Ovary (tissue), 9 donors: ENCODE results near the gene ZDHHC23. TPM values are rescaled to one million over a fixed set of nuclear protein-coding genes. Genes with fewer than 3 reads are reported as not detected.

Experiments used
- DNase-seq, 5 donors: peaks; one replicate each; pipeline ENCODE4 v3.0.0-alpha.2; 2019 to 2020
- H3K27ac ChIP-seq, 2 donors: fragments of 200-600 bp; one replicate each; pipeline versions ENCODE4 v1.5.1 to v1.8.0; 2019 to 2022
- H3K27me3 ChIP-seq: fragments of 200-600 bp; one replicate; pipeline ENCODE4 v1.8.0; 2022
- H3K36me3 ChIP-seq: fragments of 200-600 bp; sonication (generic); one replicate; pipeline ENCODE4 v1.5.1; 2019
- H3K4me1 ChIP-seq: one replicate; pipeline ENCODE4 v1.8.1; 2013; ENCODE audit warnings: mild to moderate bottlenecking, moderate library complexity; ENCODE audit not compliant: insufficient read depth
- H3K4me3 ChIP-seq: fragments of 200-600 bp; sonication (generic); one replicate; pipeline ENCODE4 v1.5.1; 2017
- H3K9me3 ChIP-seq, 2 donors: fragments of 200-600 bp in 1 of 2; sonication (generic) in 1 of 2; one replicate each; pipeline versions ENCODE4 v1.5.1 to v1.8.1; 2013 to 2019; ENCODE audit warnings: mild to moderate bottlenecking in 1 of 2, moderate library complexity in 1 of 2
- CTCF ChIP-seq, 3 donors: fragments of 450-650 bp in 2 of 3; fragments of 200-600 bp in 1 of 3; IDR thresholded peaks; one replicate each; pipeline versions ENCODE4 v1.5.1 to v1.8.0; 2016 to 2022; ENCODE audit warnings: antibody characterized with exemption in 3 of 3, mild to moderate bottlenecking in 1 of 3
- EP300 ChIP-seq: sonication (generic); formaldehyde crosslinking; IDR thresholded peaks from one replicate; pipeline ENCODE4 v1.6.1; 2017; ENCODE audit warnings: antibody characterized with exemption
- POLR2A ChIP-seq: fragments of 450-650 bp; IDR thresholded peaks from one replicate; pipeline ENCODE4 v1.6.1; 2017; ENCODE audit warnings: antibody characterized with exemption, mild to moderate bottlenecking, moderate library complexity
- WGBS, 3 donors: extraction: QIAGEN DNeasy Blood & Tissue Kit in 1 of 3; methylation state at CpG; one replicate each; pipeline versions ENCODE4 v1.1.5 to v1.1.7; 2013 to 2017; 5-methylcytosine and 5-hydroxymethylcytosine counted together
- intact Hi-C, 4 donors: fragments of 100-400 bp; cut with DNase I; formaldehyde crosslinking; loops; one replicate each; pipeline versions ENCODE4 v1.11.0 to v1.15.1; 2022 to 2023
- polyA plus RNA-seq, 2 donors: library from polyadenylated mRNA; stranded (reverse); fragments of 200-250 nt in 1 of 2; fragments of 350-450 nt in 1 of 2; fragmentation: Illumina TruSeq in 1 of 2; extraction: RNeasy Lipid Tissue Mini Kit (QIAGEN cat#74804) in 1 of 2; gene quantifications; one replicate each; pipeline ENCODE4 v1.2.3, GENCODE V29; 2013 to 2014
- total RNA-seq, 7 donors: library from RNA; depleted of rRNA in 2 of 7; stranded (reverse); fragments of >200 nt in 2 of 7; fragmentation: NEBNext Ultra II Directional in 3 of 7; extraction: Animal tissue kit (Norgen Biotek cat#: 25700) in 3 of 7; gene quantifications; one replicate each; pipeline versions ENCODE4 v1.1.0 to v1.2.4, GENCODE V29; 2016 to 2023
- donor health status: DM: no; HTN: no; CAD: no; lungs with moderate emphysema.
- donor health status: DM: no; HTN: no; CAD: no.
- donor health status: Bipolar disorder and iron deficiency.
- donor health status: DM: yes; HTN: yes; CAD: no.
- donor health status: DM: no; HTN: no; CAD: no.
- donor health status: DM: yes; HTN: yes; CAD: no.

ZDHHC23 gene
- total and polyA plus RNA-seq, 9 donors, result 0.80 to 6.7 (median 2.9) TPM

- no peaks in the 10 kb centered on the region for H3K9me3 ChIP-seq
- H3K4me3 ChIP-seq, result no peak overlapping the region
- TF ChIP-seq POLR2A (no peak), CTCF (IDR thresholded peaks at IDR 0.05) (no peak), EP300 (no peak)
- no peaks in the 10 kb centered on the region for H3K4me1 ChIP-seq
- H3K36me3 ChIP-seq, result no peaks in the 10 kb centered on the region
- no peak for DNase-seq
- no peak overlapping the region for H3K27ac ChIP-seq
- H3K27me3 ChIP-seq, result no peaks in the 10 kb centered on the region
- intact Hi-C loops, result no loop called here
Observed at GRCh38 chr3:113981803-113982202, 34.0 kb downstream of the ZDHHC23 start.

- H3K9me3 ChIP-seq, result no peaks in the 10 kb centered on the region
- H3K4me1 ChIP-seq, result no peaks in the 10 kb centered on the region
- H3K4me3 ChIP-seq, result no peak overlapping the region
- no peak for DNase-seq
- no peak overlapping the region for H3K27ac ChIP-seq
- H3K27me3 ChIP-seq, result no peaks in the 10 kb centered on the region
- intact Hi-C loops, result no loop called here
- H3K36me3 ChIP-seq, result no peaks in the 10 kb centered on the region
- TF ChIP-seq CTCF (IDR thresholded peaks at IDR 0.05) (no peak), POLR2A (no peak), EP300 (no peak)
- WGBS, 3 donors, result 92 to 94% (median 93%) methylated on average over 3 of the region's 3 CpGs
Observed at GRCh38 chr3:113983544-113983943, 35.7 kb downstream of the ZDHHC23 start.

- Histone ChIP-seq H3K4me1 (no peaks in the 10 kb centered on the region), H3K27ac (no peak overlapping the region), H3K4me3 (no peak overlapping the region), H3K36me3 (no peaks in the 10 kb centered on the region), H3K9me3 (no peaks in the 10 kb centered on the region), H3K27me3 (no peaks in the 10 kb centered on the region)
- intact Hi-C loops, result no loop called here
- WGBS, 3 donors, result 61 to 74% (median 66%) methylated on average over 4 of the region's 4 CpGs
- TF ChIP-seq POLR2A (no peak), CTCF (IDR thresholded peaks at IDR 0.05) (no peak), EP300 (no peak)
- no peak for DNase-seq
Observed at GRCh38 chr3:113985541-113985940, 37.7 kb downstream of the ZDHHC23 start.

GRCh38 chr3:114005481-114005880 is 57.7 kb downstream of the ZDHHC23 start:
- DNase-seq, result no peak
- intact Hi-C loops, result no loop called here
- no peak for TF ChIP-seq EP300
- no peak for TF ChIP-seq CTCF (IDR thresholded peaks at IDR 0.05)
- no peak for TF ChIP-seq POLR2A
- Histone ChIP-seq H3K36me3 (no peaks in the 10 kb centered on the region), H3K9me3 (no peaks in the 10 kb centered on the region), H3K27ac (no peak overlapping the region), H3K27me3 (no peaks in the 10 kb centered on the region), H3K4me1 (no peaks in the 10 kb centered on the region), H3K4me3 (no peak overlapping the region)
- WGBS, 3 donors, result 93 to 96% (median 96%) methylated on average over 5 of the region's 5 CpGs
